HepG2 (cell line): ENCODE data around the gene MYL9.

Experiments used
- AKNA ChIP-seq: sonication (generic); formaldehyde crosslinking; IDR thresholded peaks from 2 replicates; pipeline ENCODE4 v1.4.0; 2020; ENCODE audit warnings: missing genetic modification reagents, borderline replicate concordance
- ARNTL ChIP-seq: sonication (generic); formaldehyde crosslinking; IDR thresholded peaks from 2 replicates; pipeline ENCODE4 v1.4.0; 2020; ENCODE audit warnings: mild to moderate bottlenecking, missing genetic modification reagents
- CTCF ChIP-seq: sonication (generic); formaldehyde crosslinking; IDR thresholded peaks from 2 replicates; pipeline ENCODE4 v1.5.0; 2020; ENCODE audit warnings: mild to moderate bottlenecking, missing genetic modification reagents, moderate library complexity
- GABPA ChIP-seq, 2 experiments: IDR thresholded peaks; 2 replicates each; pipeline ENCODE4 v1.6.1; 2011 to 2016; ENCODE audit warnings: low read depth in 2 of 2, low read length in 1 of 2, missing biosample characterization in 1 of 2, missing genetic modification characterization in 1 of 2
- SMC3 ChIP-seq: IDR thresholded peaks from 2 replicates; pipeline ENCODE4 v1.6.1; 2011; ENCODE audit warnings: low read length, improper control_type of control experiment
- THAP7 ChIP-seq: sonication (generic); formaldehyde crosslinking; IDR thresholded peaks from 2 replicates; pipeline ENCODE4 v1.8.1; 2023; ENCODE audit warnings: mild to moderate bottlenecking, missing genetic modification reagents
- ZNF331 ChIP-seq: sonication (generic); formaldehyde crosslinking; IDR thresholded peaks from 2 replicates; pipeline ENCODE4 v1.4.0; 2020; ENCODE audit warnings: missing genetic modification reagents
- ZNF549 ChIP-seq: sonication (generic); formaldehyde crosslinking; IDR thresholded peaks from 2 replicates; pipeline ENCODE4 v1.5.0; 2020; ENCODE audit warnings: missing genetic modification reagents
- ZNF660 ChIP-seq: sonication (generic); formaldehyde crosslinking; IDR thresholded peaks from 2 replicates; pipeline ENCODE4 v1.5.1; 2020; ENCODE audit warnings: mild to moderate bottlenecking, low read depth, missing genetic modification reagents, borderline replicate concordance

- TF ChIP-seq ZNF331 (CRISPR knock-in tag) = no peak
- no peak for TF ChIP-seq AKNA (CRISPR knock-in tag)
- no peak for TF ChIP-seq ZNF660 (CRISPR knock-in tag)
- TF ChIP-seq ZNF549 (CRISPR knock-in tag) = no peak
- TF ChIP-seq GABPA (IDR thresholded peaks at IDR 0.05; ENCODE audit: low read depth, low read length) = no peak
- no peak for TF ChIP-seq GABPA (CRISPR knock-in tag; IDR thresholded peaks at IDR 0.05; ENCODE audit: low read depth)
- TF ChIP-seq THAP7 = no peak
- no peak for TF ChIP-seq SMC3
- TF ChIP-seq CTCF (CRISPR knock-in tag) = no peak
- no peak for TF ChIP-seq ARNTL (CRISPR knock-in tag)
Measured at GRCh38 chr20:36591281-36591680, 50.0 kb downstream of the MYL9 start.
